A549 (cell line): Measurements from ENCODE around the gene GNAT2.

Experiments
- CTCF ChIP-seq: fragments of >200 bp; sonication (Bioruptor Twin); formaldehyde crosslinking; IDR thresholded peaks from 3 replicates; pipeline ENCODE4 v1.5.1; 2016
- POLR2AphosphoS2 ChIP-seq: conservative IDR thresholded peaks from 2 replicates; pipeline ENCODE4 v1.6.1; 2012; ENCODE audit warnings: low read length, improper control_type of control experiment, inconsistent platforms
- RFX5 ChIP-seq: fragments of 450-650 bp; IDR thresholded peaks from 2 replicates; pipeline ENCODE4 v1.7.1; 2014; ENCODE audit warnings: antibody characterized with exemption, mild to moderate bottlenecking, moderate library complexity
- RNF2 ChIP-seq: fragments of 200-600 bp; sonication (generic); IDR thresholded peaks from 2 replicates; pipeline ENCODE4 v1.6.1; 2016; ENCODE audit warnings: low read depth, mild to moderate bottlenecking, antibody characterized with exemption, moderate library complexity, borderline replicate concordance

GRCh38 chr1:109644670-109645069 is 25.3 kb upstream of the GNAT2 start:
- TF ChIP-seq CTCF = no peak
- no peak for TF ChIP-seq RFX5
- no peak for TF ChIP-seq RNF2
- TF ChIP-seq POLR2AphosphoS2 = no peak
